Trophoblast cell (in vitro differentiated cells and primary cell): ENCODE data around the gene TSTD2.

Source experiments
- DNase-seq, 2 donors: peaks; one replicate each; pipeline ENCODE4 v3.0.0-alpha.2; 2016
- H2AFZ ChIP-seq: 2 replicates; pipeline ENCODE4 v1.6.1; 2013; ENCODE audit warnings: low read length, moderate library complexity, mild to moderate bottlenecking; ENCODE audit not compliant: insufficient read depth, poor library complexity
- H2AK5ac ChIP-seq: 2 replicates; pipeline ENCODE4 v1.6.1; 2013; ENCODE audit warnings: mild to moderate bottlenecking, low read length
- H2BK120ac ChIP-seq: 2 replicates; pipeline ENCODE4 v1.6.1; 2013; ENCODE audit warnings: low read length, mild to moderate bottlenecking, moderate library complexity; ENCODE audit not compliant: insufficient read depth, poor library complexity
- H2BK12ac ChIP-seq: 2 replicates; pipeline ENCODE4 v1.6.1; 2013; ENCODE audit warnings: mild to moderate bottlenecking, low read length, moderate library complexity
- H2BK5ac ChIP-seq: 2 replicates; pipeline ENCODE4 v1.6.1; 2013; ENCODE audit warnings: low read length, low read depth, moderate library complexity, mild to moderate bottlenecking; ENCODE audit not compliant: poor library complexity
- H3K14ac ChIP-seq: 2 replicates; pipeline ENCODE4 v1.6.1; 2013; ENCODE audit warnings: mild to moderate bottlenecking, low read length
- H3K18ac ChIP-seq: 2 replicates; pipeline ENCODE4 v1.6.1; 2013; ENCODE audit warnings: mild to moderate bottlenecking, low read length
- H3K23ac ChIP-seq: 2 replicates; pipeline ENCODE4 v1.6.1; 2013; ENCODE audit warnings: low read length
- H3K27ac ChIP-seq: 2 replicates; pipeline ENCODE4 v1.5.1; 2013; ENCODE audit warnings: low read depth, mild to moderate bottlenecking, inconsistent platforms, low read length, moderate library complexity
- H3K27me3 ChIP-seq: 2 replicates; pipeline ENCODE4 v1.6.1; 2013; ENCODE audit warnings: inconsistent platforms, mild to moderate bottlenecking, low read length, moderate library complexity; ENCODE audit not compliant: insufficient read depth
- H3K36me3 ChIP-seq, 2 experiments: 1 replicate in 1 of 2; 2 replicates in 1 of 2; pipeline ENCODE4 v1.6.1; 2013; ENCODE audit warnings: low read length in 2 of 2, mild to moderate bottlenecking in 2 of 2, moderate library complexity in 1 of 2; ENCODE audit not compliant: insufficient read depth in 2 of 2, control insufficient read depth in 1 of 2
- H3K4ac ChIP-seq: 2 replicates; pipeline ENCODE4 v1.6.1; 2013; ENCODE audit warnings: low read depth, mild to moderate bottlenecking, low read length, moderate library complexity
- H3K4me1 ChIP-seq, 2 experiments: 1 replicate in 1 of 2; 2 replicates in 1 of 2; pipeline ENCODE4 v1.6.1; 2013; ENCODE audit warnings: low read length in 2 of 2, mild to moderate bottlenecking in 2 of 2, moderate library complexity in 1 of 2; ENCODE audit not compliant: insufficient read depth in 2 of 2, control insufficient read depth in 1 of 2
- H3K4me2 ChIP-seq: 2 replicates; pipeline ENCODE4 v1.6.1; 2013; ENCODE audit warnings: inconsistent platforms, mild to moderate bottlenecking, low read length, moderate library complexity
- H3K4me3 ChIP-seq: 2 replicates; pipeline ENCODE4 v1.5.1; 2013; ENCODE audit warnings: mild to moderate bottlenecking, low read depth, low read length, inconsistent platforms
- H3K79me1 ChIP-seq: one replicate; pipeline ENCODE4 v1.6.1; 2013; ENCODE audit warnings: low read length
- H3K79me2 ChIP-seq: 2 replicates; pipeline ENCODE4 v1.6.1; 2013; ENCODE audit warnings: low read length, mild to moderate bottlenecking; ENCODE audit not compliant: control insufficient read depth, insufficient read depth, poor library complexity
- H3K9ac ChIP-seq: 2 replicates; pipeline ENCODE4 v1.6.1; 2013; ENCODE audit warnings: mild to moderate bottlenecking, low read length
- H3K9me3 ChIP-seq: 2 replicates; pipeline ENCODE4 v1.6.1; 2013; ENCODE audit warnings: low read depth, mild to moderate bottlenecking, control low read depth, inconsistent platforms, low read length; ENCODE audit not compliant: insufficient read depth
- H4K12ac ChIP-seq: 2 replicates; pipeline ENCODE4 v1.6.1; 2013; ENCODE audit warnings: low read depth, mild to moderate bottlenecking, low read length, moderate library complexity
- H4K8ac ChIP-seq: 2 replicates; pipeline ENCODE4 v1.6.1; 2013; ENCODE audit warnings: low read depth, mild to moderate bottlenecking, low read length, moderate library complexity
- H4K91ac ChIP-seq: one replicate; pipeline ENCODE4 v1.6.1; 2013; ENCODE audit warnings: low read depth, mild to moderate bottlenecking, low read length, moderate library complexity
- WGBS: extraction: QIAGEN DNeasy Blood & Tissue Kit; methylation state at CpG from one replicate; pipeline ENCODE4 v1.1.7; 2013; ENCODE audit warnings: missing lambda C conversion rate; ENCODE audit not compliant: insufficient read length, insufficient coverage; ENCODE audit errors: extremely low coverage; 5-methylcytosine and 5-hydroxymethylcytosine counted together

Gene TSTD2

GRCh38 chr9:97628668-97629067 is 4.5 kb downstream of the TSTD2 start:
- peaks cover 4% of the 10 kb centered on the region for H3K79me2 ChIP-seq
- no peak overlapping the region for H3K14ac ChIP-seq
- H3K4me2 ChIP-seq: no peak overlapping the region
- no peak overlapping the region for H3K4ac ChIP-seq
- no peak overlapping the region for H3K4me3 ChIP-seq
- no peak overlapping the region for H3K18ac ChIP-seq
- H2BK12ac ChIP-seq: no peak overlapping the region
- no peak overlapping the region for H3K9ac ChIP-seq
- H3K23ac ChIP-seq: no peak overlapping the region
- DNase-seq: no peak
- no peaks in the 10 kb centered on the region for H3K27me3 ChIP-seq
- H3K9me3 ChIP-seq: no peaks in the 10 kb centered on the region
- no peak overlapping the region for H2BK120ac ChIP-seq
- no peak overlapping the region for H2BK5ac ChIP-seq
- H3K27ac ChIP-seq: no peak overlapping the region
- H2AK5ac ChIP-seq: no peak overlapping the region
- peaks cover 16% of the 10 kb centered on the region for H3K79me1 ChIP-seq
- H4K8ac ChIP-seq: no peak overlapping the region
- H4K91ac ChIP-seq: no peak overlapping the region
- no peak overlapping the region for H2AFZ ChIP-seq
- no CpG with 5 or more reads among the region's 3 CpGs for WGBS
- H3K4me1 ChIP-seq: peaks cover 5% of the 10 kb centered on the region in 2 experiments
- H3K36me3 ChIP-seq: peaks cover 0 to 7% of the 10 kb centered on the region in 2 experiments
- H4K12ac ChIP-seq: no peak overlapping the region

- H4K12ac ChIP-seq: no peak overlapping the region
- H3K4me3 ChIP-seq: no peak overlapping the region
- no peak overlapping the region for H2BK5ac ChIP-seq
- H4K8ac ChIP-seq: no peak overlapping the region
- no peak overlapping the region for H2AFZ ChIP-seq
- H3K9ac ChIP-seq: no peak overlapping the region
- H3K79me1 ChIP-seq: peaks cover 6% of the 10 kb centered on the region
- no peak overlapping the region for H3K4me2 ChIP-seq
- no peak overlapping the region for H3K4ac ChIP-seq
- no peak overlapping the region for H3K14ac ChIP-seq
- H3K9me3 ChIP-seq: no peaks in the 10 kb centered on the region
- no peak overlapping the region for H3K23ac ChIP-seq
- H3K36me3 ChIP-seq: peaks cover 2 to 8% of the 10 kb centered on the region in 2 experiments
- H2BK120ac ChIP-seq: no peak overlapping the region
- peaks cover 5% of the 10 kb centered on the region in 2 experiments for H3K4me1 ChIP-seq
- no peak overlapping the region for H2AK5ac ChIP-seq
- no peak overlapping the region for H3K27ac ChIP-seq
- H3K79me2 ChIP-seq: peaks cover 4% of the 10 kb centered on the region
- no peak overlapping the region for H4K91ac ChIP-seq
- WGBS: no CpG with 5 or more reads among the region's 5 CpGs
- H3K18ac ChIP-seq: no peak overlapping the region
- H3K27me3 ChIP-seq: no peaks in the 10 kb centered on the region
- DNase-seq: no peak
- H2BK12ac ChIP-seq: no peak overlapping the region
These were observed 5.5 kb downstream of the TSTD2 start for GRCh38 chr9:97627624-97628023.

GRCh38 chr9:97625620-97626019 is 7.5 kb downstream of the TSTD2 start:
- Histone ChIP-seq H3K9ac (no peak overlapping the region), H3K18ac (no peak overlapping the region), H2BK12ac (no peak overlapping the region), H3K9me3 (peaks cover 5% of the 10 kb centered on the region), H4K8ac (no peak overlapping the region), H2BK120ac (no peak overlapping the region), H3K4me1 (peaks cover 2 to 3% of the 10 kb centered on the region in 2 experiments), H3K27ac (no peak overlapping the region), H4K12ac (no peak overlapping the region), H3K27me3 (no peaks in the 10 kb centered on the region), H2AK5ac (no peak overlapping the region), H4K91ac (no peak overlapping the region), H3K14ac (no peak overlapping the region), H3K4me3 (no peak overlapping the region), H3K4me2 (no peak overlapping the region), H3K23ac (no peak overlapping the region), H3K36me3 (peaks cover 10 to 19% of the 10 kb centered on the region in 2 experiments), H2BK5ac (no peak overlapping the region), H3K4ac (no peak overlapping the region), H3K79me2 (no peaks in the 10 kb centered on the region), H2AFZ (no peak overlapping the region), H3K79me1 (no peaks in the 10 kb centered on the region)
- DNase-seq: no peak
- no CpG with 5 or more reads among the region's 3 CpGs for WGBS

- Histone ChIP-seq H3K14ac (no peak overlapping the region), H2BK120ac (no peak overlapping the region), H3K9me3 (peaks cover 5% of the 10 kb centered on the region), H3K9ac (no peak overlapping the region), H3K79me1 (no peaks in the 10 kb centered on the region), H3K27me3 (no peaks in the 10 kb centered on the region), H4K8ac (no peak overlapping the region), H4K12ac (no peak overlapping the region), H2BK12ac (no peak overlapping the region), H3K27ac (no peak overlapping the region), H3K23ac (no peak overlapping the region), H3K18ac (no peak overlapping the region), H3K79me2 (no peaks in the 10 kb centered on the region), H3K4me3 (no peak overlapping the region), H4K91ac (no peak overlapping the region), H2AFZ (no peak overlapping the region), H3K36me3 (peaks cover 10 to 21% of the 10 kb centered on the region in 2 experiments), H2AK5ac (no peak overlapping the region), H3K4me2 (no peak overlapping the region), H2BK5ac (no peak overlapping the region), H3K4me1 (peaks cover 2 to 3% of the 10 kb centered on the region in 2 experiments), H3K4ac (no peak overlapping the region)
- DNase-seq: no peak
- no CpG with 5 or more reads among the region's 1 CpG for WGBS
These were observed 9.2 kb downstream of the TSTD2 start for GRCh38 chr9:97623946-97624345.
